GM18861 (cell line): ENCODE measurements around the gene GTPBP10.

ENCODE experiments used
- ATAC-seq: cut with Tn5 transposase; IDR thresholded peaks from one replicate; pipeline ENCODE4 v1.9.1; 2021; ENCODE audit not compliant: unreplicated experiment

The GTPBP10 gene

DNA sequence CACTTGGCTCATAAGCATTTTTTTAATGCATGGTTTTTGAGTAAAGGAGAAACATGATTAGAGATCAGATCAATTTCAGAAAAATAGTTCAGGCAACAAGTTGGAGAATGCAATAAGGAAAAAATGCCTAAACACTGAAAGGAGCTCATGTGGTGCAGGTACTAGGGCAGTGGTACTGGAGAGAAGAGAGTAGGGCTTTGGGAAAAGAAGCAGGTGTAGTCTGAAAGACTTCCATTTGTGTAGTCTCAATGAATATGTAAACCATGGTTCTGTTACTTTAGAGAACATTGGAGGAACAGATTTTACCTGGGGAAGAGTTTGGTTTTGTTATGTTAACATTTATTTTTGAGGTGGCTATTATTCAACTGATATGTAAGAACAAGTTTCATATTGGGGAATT lies 5.5 kb downstream of the GTPBP10 start:
- ATAC-seq: no peak

DNA sequence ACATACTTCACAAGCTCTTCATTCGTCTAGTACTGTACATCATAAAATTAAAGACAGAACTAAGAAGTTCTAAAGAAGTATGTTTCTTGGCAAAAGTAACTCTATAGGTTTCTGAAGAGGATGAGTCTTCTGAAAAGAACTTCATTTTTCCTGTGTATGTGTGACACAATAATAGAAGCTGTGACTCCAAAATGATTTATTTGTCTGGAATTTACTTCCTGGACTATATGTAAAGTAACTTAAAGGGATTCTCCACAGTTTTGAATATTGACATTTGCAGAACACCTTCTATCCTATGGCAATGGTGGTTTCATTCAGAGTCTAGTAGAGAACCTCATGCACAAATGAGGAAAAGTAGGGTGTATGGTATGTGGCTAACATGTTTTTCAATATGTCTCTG lies 36.9 kb downstream of the GTPBP10 start:
- ATAC-seq: no peak

DNA sequence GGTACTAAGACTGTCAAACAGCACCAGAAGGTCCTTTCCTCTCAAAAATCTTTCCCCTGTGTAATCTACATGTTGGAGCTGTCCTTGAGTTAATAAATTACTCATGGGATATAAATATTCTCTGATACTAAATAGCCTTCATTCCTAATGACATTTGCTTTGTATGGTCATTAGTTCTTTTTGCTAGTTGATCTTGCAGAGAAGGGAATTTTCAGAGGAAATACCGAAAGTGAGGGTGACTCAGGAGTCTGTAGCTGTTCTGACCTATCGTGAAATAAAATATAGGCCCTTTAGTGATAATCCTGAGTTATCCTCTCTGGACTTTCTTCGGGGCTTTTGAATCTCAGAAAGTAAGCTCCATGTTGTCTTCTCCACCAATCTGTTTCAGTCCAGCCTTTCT lies 37.3 kb downstream of the GTPBP10 start:
- no peak for ATAC-seq

DNA sequence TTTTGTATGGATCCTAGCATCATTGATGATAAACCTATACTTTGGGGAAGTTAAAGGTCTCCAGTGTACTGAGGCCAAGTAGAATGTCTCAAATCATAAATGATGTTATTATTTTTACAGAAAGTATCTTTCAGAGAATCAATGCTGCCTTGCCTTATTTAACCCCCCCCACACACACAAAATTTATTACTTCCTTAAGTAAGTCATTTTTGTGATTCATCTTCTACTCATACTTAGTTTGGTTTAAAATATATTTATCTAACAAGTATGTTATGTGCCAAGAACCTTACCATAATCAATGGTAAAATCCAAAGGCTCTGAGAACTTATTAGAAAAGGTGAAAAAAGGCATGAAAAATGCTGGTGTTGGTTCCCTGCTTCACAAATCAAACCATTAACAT lies 37.9 kb downstream of the GTPBP10 start:
- no peak for ATAC-seq

DNA sequence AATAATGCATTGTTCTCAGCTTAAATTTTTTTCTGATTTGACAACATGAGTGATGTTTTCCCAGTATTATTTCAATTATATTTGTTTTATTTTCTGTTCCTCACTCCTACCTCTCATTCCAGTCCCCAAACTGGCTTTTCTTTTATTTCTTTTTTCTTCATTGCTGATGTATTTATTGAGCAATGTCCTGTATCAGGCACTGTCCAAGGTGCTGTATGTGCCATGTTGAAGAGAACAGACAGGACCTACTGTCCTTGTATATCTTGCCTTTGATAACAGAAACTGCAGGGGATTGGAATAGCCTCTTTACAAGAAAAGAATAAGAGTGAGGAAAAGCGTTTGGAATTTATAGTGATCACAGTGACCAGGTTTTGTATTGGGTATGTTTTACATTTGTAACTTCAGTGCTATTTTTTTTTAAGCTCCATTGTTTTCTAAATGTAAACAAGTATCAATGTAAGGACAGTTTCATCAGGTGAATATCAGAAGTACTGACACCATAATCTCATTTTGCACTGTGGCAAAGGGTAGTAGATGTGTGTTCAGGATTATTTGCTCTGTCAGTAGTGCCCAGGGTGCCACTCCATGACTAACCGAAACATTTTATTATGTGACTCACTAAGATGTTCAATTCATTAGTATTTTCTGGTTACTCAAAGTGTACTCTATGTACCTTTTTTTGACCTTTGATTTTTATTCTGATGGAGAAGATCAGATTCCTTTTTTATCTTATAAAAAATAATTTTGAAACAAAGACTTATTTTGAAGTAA lies 41.1 kb downstream of the GTPBP10 start:
- no peak for ATAC-seq

DNA sequence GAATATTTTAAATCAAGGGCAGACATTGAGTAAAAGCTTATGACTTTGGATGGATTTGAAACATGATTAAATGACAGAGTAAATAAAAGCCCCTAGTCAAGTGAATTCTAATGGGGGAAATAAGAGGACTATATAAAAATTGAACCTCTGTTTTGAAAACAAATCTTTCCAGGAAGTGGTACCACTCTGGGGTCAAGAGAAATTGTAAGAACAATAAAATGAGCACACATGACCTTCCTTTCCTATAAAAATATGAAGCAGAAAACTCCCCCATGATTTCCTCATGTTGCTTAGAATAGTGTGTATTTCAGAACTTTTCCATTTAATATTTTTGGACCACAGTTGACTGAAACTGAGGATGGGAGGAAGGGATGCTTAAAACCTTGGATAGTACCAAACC lies 44.4 kb downstream of the GTPBP10 start:
- ATAC-seq: no peak

DNA sequence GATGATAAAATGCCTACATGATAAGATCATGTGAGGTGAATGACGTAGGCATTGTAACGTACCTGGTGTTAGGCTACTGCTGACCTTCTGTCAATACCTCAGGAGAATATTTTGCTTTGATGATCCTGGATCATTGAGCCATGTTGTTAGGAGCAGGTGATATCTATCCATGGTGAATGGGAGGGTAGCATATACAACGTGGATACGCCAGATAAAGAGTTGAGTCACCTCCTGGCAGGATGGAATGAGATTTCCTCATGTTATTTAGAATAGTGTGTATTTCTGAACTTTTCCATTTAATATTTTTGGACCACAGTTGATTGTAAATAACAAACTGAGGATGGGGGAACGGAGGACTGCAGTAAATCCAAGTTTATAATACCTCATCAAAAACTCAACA lies 45.0 kb downstream of the GTPBP10 start:
- no peak for ATAC-seq

DNA sequence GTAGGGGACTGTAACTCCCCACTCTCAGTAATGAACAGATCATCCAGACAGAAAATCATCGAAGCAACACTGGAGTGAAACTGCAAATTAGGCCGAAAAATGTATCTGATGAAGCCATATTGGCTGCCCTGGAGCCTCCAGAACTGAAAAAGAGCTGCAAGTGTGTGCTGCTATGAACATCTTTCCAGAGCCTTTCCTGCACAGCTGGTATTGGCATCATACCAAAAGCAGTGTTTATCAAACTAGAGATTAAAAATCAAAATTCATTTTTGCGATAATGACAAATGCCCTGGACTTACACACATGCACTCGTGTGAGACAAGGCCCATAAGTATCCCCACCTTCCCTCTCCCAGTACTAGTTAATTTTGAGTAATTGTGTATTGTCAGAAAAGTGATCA lies 49.9 kb downstream of the GTPBP10 start:
- ATAC-seq: no peak

DNA sequence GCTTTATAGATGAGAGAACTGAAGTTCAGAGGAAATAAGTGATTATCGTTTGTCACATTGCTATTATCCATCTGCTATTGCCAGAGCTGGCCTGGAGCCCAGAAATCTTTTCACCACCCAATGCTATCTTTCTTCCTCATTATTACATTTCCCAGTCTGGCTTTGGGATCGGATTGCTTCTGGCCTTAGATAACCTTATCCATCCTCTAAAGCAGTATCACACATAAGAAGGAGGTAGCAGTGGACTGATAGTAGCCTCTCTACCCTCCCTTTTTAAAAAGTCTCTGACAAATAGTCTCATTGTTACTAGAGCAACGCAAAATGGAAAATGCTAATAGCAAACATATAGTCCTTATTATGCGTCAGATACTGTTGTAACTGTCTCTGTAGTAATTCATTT lies 55.5 kb downstream of the GTPBP10 start:
- no peak for ATAC-seq

DNA sequence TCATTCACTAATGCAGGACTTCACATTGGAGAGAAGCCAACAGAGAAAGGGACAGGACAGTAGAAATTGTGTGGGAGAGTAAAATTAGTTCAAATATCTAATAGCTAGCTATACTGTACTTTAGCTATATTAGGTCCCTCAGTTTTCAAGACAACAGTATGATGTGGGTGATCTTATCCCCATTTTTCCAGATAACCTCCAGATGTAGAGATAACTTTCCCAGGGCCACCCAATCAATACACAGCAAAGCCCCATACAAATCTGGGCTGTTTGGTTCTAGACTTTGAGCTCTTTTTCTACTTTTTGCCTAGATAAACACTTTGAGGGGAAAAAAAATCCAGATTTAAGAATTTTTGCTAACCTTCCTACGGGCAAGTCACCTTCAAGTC lies 56.3 kb downstream of the GTPBP10 start:
- ATAC-seq: no peak

DNA sequence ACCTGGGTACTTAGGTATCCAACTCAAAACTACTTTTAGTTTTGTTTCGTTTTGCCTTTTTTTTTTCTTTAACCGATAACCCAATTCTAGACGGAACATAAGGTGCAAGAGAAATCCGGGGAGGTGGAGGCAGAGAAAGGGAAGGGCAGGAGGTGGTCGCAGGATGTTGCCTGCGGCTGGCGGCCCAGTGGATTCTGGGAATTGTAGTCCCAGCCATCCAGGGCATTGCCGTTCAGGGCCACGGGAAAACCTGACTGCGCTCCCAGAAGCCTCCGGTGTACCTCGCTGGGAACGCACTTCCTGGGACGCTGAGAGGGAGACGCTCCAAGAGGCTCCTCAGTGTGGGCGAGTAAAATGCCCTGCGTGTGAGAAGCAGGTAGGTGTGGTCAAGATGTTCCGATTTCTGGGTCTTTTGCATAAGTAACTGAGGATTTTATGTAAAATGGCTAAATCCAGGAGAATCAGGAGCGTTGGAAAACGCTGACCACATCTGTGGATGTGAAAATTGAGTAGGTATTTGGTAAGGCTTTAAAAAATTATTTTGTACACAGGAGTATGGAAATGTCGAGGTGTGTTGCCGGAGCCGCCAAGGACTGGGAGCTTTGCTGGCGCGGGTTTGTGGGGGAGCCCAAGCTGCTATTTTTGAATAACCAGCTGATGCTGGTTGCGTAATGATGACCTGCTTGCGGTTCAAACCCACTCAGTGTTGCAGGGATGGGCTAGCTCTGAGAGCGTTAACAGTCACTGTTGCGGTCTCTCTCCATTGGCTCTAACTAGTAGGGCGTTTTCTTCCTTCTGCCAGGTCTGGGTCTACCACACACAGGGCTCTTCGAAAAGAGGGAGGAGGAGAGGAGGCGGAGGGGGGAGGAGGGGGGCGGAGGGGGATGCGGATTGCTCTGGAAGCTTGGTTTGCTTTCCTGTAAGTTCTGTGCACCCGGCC lies 56.9 kb downstream of the GTPBP10 start, which contains the start of gene CLDN12:
Gene CLDN12 (plus strand): TSS at position 288 of the 940 bp plus-strand sequence. CDS start 9,216 bp downstream, outside the sequence.
- ATAC-seq: peak; percentile 94

DNA sequence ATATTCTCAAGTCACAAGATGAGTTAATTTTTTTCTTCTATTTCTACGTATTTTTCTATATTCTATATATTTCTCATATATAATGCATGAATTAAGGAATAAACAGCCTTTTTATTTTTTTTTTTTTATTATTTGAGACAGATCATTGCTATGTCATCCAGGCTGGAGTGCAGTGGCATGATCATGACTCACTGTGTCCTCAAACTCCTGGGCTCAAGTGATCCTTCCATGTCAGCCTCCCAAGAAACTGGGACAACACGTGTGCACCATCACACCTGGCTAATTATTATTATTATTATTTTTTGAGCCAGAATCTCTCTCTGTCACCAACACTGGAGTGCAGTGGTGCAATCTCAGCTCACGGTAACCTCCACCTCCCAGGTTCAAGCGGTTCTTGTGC lies 58.3 kb downstream of the GTPBP10 start:
- ATAC-seq: no peak

DNA sequence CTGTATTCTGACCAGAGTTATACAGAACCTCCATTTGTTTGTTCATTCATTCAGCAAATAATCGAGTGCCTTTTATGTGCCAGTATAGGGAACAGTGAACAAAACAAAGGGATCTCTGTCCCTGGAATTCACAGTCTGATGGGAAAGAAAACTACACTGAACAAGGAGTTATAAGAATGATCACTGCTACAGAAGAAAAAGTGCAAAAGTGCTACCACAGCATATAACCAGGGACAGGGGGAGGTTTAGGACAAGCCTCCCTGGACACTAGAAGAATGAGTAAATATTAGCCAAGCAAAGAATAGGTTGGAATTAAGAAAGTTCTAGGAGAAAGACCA lies 60.9 kb downstream of the GTPBP10 start:
- ATAC-seq: no peak

DNA sequence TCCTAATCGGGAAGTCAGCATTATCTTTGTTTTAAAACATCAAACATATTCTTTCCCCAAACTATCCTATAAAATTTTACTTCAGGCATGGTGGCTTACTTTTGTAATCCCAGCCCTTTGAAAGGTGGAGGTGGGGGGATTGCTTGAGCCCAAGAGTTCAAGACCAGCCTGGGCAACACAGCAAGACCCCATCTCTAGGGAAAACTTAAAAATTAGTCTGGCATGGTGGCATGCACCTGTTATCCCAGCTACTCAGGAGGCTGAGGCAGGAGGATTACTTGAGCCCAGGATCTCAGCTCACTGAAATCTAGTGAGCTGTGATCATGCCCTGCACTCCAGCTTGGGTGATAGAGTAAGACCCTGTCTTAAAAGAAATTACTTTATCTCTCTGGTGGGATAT lies 61.6 kb downstream of the GTPBP10 start:
- ATAC-seq: no peak

DNA sequence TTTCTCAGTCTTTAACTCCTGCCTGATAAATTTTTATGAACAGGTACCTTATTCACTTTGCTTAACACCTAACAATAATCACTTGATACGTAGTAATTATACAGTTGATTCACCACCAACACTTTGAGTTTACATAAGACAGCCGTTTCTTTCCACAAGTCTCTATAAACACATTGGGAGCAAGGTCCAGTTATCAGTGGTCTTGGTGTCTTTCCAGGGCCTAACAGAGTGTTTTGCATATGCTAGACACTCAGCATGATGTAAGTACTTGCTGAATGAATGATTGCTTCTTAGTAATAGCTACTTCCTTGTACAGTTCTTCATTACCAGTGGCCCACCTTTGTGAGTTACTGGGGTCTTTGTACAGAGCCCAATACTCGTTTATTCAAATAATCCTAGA lies 63.2 kb downstream of the GTPBP10 start:
- ATAC-seq: no peak

DNA sequence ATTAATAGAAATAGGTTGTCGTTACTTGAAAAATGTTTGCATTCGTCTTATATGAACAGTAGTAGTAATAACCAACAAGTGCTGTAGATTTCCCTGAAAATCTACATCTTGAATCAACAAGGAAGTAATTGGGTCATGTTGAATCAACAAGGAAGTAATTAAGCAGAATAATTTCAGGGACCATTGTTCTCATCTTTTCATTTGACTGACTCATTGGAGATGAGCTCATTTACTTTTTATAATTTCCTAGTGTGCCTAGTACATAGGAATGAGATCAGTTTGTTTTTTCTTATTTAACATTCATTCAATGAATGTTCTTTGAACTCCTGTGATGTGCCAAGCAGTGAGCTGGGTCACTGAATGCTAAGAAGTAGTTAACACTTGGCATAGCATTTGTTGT lies 65.0 kb downstream of the GTPBP10 start:
- no peak for ATAC-seq

DNA sequence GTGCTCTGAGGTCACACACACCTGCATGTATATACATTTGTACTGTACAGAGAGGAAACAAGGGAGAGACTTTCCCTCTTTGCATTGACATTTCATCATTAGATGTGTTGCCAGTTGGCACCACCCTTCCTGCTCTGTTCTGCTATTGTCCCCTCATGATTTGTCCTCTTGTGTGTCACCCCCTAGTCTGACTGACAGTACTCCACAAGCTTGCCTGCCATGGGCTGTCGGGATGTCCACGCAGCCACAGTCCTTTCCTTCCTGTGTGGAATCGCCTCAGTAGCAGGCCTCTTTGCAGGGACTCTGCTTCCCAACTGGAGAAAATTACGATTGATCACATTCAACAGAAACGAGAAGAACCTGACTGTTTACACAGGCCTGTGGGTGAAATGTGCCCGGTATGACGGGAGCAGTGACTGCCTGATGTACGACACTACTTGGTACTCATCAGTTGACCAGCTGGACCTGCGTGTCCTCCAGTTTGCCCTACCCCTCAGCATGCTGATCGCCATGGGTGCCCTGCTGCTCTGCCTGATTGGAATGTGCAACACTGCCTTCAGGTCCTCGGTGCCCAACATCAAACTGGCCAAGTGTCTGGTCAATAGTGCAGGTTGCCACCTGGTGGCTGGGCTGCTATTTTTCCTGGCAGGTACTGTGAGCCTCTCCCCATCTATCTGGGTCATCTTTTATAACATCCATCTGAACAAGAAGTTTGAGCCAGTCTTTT lies 66.1 kb downstream of the GTPBP10 start:
- peak; percentile 49 for ATAC-seq

DNA sequence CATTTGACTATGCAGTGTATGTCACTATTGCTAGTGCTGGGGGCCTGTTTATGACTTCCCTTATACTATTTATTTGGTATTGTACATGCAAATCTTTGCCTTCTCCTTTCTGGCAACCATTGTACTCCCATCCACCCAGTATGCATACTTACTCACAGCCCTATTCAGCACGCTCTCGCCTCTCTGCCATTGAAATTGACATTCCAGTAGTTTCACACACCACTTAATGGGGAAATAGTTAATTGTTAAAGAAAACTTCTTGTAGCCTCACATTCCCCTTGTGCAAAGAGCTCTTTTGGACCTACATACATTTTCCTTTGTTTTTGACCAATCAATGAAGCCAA lies 66.6 kb downstream of the GTPBP10 start:
- ATAC-seq: no peak

DNA sequence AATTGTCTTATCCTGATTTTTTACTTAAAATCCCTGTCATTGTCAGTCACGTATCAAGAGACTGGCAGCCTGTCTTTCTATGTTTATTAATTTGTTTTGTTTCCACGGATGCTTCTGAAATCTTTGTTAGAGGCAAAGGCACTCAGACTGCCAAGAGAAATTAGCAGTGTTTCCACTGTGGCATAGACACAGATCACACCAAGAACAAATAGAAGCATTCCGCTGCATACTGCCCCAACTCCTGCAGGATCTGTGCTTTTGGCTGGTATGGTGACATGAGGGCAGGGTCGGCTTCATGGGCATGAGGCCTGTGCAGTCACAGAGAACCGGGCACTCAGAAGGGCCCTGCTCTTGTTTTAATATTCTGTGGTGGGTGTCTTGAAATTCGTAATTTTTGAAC lies 75.1 kb downstream of the GTPBP10 start:
- ATAC-seq: no peak

DNA sequence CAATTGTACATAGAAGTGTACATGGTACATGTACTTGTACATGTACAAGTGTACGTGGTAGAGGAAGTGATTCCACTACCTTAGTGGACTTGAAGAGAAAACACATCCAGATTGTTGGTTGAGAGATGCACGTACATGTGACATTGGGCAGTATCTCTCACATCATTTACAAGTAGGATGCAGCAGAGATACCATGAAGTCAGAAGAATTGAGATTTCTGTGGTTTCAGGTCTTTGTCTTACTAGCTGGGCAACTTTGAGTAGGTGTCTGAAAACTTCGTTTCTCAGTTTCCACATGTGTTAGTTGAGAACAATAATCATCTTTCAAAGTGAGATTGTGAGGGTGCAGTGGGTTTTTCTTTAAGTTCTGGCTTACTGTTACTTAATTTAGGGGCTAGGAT lies 78.2 kb downstream of the GTPBP10 start:
- ATAC-seq: peak; percentile 67

DNA sequence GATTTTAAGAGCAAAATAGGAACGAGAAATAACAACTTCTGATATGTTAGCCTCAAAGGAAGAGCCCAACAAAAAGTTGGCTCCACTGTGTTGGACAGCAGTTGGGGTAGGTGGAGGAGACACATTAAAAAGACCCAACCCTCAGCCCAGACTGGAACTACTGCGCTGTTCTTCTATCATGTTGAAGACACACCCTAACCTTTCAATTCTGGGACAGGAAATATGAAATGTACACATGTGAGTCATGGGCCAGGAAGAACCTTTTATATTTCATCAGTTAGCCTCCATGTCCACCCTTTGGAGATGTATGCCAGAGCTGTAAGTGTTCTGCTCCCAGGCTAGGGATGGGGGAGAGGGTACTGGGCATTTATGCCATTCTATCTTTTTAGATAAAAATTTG lies 78.9 kb downstream of the GTPBP10 start:
- no peak for ATAC-seq
